Esophagus squamous epithelium (tissue), 4 donors: Measurements from ENCODE around the gene ADCYAP1R1.

Source experiments
- POLR2A ChIP-seq, 4 donors: fragments of 450-650 bp; IDR thresholded peaks; one replicate each; pipeline ENCODE4 v1.6.1; 2017; ENCODE audit warnings: antibody characterized with exemption in 4 of 4, mild to moderate bottlenecking in 4 of 4, moderate library complexity in 3 of 4
- TF ChIP-seq, protein P1 (sequence below), 6 experiments: fragments of 450-650 bp in 4 of 6; fragments of 200-600 bp in 2 of 6; sonication (generic) in 2 of 6; IDR thresholded peaks; one replicate each; pipeline ENCODE4 v1.5.1; 2016 to 2019; ENCODE audit warnings: antibody characterized with exemption in 6 of 6, mild to moderate bottlenecking in 4 of 6, moderate library complexity in 4 of 6

DNA sequence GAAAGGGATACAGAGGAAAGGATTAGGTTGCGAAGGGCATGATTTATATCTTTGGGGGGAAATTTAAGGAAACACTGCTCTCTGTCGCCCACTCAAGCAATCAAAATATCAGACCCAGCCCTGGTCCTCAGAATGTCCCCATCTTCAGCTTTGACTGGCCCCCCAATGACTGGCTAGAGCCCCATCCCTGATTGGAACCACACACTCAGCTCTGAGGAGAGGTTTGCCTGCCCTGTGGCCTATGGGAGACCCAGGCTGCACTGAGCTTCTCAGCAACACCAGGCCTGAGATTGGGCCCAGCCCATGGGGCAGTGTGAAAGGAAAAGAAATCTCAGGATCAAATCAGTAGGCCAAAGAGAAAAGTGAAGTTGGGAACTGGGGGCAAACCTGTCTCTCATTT lies 69.5 kb downstream of the ADCYAP1R1 start:
- TF ChIP-seq, protein P1, sequence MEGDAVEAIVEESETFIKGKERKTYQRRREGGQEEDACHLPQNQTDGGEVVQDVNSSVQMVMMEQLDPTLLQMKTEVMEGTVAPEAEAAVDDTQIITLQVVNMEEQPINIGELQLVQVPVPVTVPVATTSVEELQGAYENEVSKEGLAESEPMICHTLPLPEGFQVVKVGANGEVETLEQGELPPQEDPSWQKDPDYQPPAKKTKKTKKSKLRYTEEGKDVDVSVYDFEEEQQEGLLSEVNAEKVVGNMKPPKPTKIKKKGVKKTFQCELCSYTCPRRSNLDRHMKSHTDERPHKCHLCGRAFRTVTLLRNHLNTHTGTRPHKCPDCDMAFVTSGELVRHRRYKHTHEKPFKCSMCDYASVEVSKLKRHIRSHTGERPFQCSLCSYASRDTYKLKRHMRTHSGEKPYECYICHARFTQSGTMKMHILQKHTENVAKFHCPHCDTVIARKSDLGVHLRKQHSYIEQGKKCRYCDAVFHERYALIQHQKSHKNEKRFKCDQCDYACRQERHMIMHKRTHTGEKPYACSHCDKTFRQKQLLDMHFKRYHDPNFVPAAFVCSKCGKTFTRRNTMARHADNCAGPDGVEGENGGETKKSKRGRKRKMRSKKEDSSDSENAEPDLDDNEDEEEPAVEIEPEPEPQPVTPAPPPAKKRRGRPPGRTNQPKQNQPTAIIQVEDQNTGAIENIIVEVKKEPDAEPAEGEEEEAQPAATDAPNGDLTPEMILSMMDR (IDR thresholded peaks at IDR 0.05), result no peak
- TF ChIP-seq POLR2A (IDR thresholded peaks at IDR 0.05), result no peak
